ENCODE results near the gene CLCN2.
"Not testable (repeated sequence)": the region's sequence is repeated elsewhere in the genome, so short reads cannot be mapped to it uniquely, and the experiment has no call there.

Gene CLCN2

DNA sequence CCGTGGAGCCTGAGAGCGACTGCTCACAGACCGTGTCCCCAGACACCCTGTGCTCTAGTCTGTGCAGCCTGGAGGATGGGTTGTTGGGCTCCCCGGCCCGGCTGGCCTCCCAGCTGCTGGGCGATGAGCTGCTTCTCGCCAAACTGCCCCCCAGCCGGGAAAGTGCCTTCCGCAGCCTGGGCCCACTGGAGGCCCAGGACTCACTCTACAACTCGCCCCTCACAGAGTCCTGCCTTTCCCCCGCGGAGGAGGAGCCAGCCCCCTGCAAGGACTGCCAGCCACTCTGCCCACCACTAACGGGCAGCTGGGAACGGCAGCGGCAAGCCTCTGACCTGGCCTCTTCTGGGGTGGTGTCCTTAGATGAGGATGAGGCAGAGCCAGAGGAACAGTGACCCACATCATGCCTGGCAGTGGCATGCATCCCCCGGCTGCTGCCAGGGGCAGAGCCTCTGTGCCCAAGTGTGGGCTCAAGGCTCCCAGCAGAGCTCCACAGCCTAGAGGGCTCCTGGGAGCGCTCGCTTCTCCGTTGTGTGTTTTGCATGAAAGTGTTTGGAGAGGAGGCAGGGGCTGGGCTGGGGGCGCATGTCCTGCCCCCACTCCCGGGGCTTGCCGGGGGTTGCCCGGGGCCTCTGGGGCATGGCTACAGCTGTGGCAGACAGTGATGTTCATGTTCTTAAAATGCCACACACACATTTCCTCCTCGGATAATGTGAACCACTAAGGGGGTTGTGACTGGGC lies 16.7 kb downstream of the CLCN2 start:
- no peak for DNase-seq

DNA sequence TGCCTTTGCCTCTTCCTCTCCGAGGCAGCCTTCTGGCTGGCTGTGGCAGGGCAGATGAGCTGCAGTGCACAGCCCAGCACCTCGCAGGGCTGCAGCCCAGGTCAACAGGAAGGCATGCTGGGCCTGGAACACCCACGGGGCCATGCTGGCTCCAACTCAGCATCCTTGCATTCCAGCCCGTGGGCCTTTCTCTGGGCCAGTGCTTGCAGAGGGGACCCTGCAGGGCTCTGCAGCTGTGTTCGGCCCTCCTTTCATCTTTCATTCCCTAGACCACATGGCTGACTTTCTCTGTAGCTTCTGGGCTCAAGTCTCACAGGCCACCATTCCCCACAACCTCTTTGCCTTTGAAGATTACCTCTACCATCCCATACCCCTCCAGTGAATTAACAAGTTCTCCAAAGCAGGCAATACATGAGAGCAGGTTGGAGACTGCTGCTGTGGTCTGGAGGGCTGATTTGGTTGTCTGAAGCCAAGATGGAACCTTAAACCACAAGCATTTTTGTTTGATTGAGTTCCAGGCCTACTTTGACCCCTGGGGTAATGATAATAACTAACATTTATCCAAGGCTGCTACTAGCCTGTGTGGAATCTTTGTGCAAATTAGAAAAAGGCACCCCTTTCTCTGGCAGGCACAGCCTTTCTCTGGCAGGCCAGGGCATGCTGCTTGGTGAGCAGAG lies 18.1 kb downstream of the CLCN2 start:
- no peak for DNase-seq

DNA sequence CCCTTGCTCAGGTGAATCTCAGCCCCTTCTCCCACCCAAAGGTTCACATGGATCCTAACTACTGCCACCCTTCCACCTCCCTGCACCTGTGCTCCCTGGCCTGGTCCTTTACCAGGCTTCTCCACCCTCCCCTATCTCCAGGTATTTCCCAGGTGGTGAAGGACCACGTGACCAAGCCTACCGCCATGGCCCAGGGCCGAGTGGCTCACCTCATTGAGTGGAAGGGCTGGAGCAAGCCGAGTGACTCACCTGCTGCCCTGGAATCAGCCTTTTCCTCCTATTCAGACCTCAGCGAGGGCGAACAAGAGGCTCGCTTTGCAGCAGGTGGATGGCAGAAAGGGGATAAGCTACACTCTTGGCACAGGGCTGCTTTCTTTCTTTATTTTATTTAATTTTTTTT lies 19.5 kb downstream of the CLCN2 start:
- no peak for DNase-seq

DNA sequence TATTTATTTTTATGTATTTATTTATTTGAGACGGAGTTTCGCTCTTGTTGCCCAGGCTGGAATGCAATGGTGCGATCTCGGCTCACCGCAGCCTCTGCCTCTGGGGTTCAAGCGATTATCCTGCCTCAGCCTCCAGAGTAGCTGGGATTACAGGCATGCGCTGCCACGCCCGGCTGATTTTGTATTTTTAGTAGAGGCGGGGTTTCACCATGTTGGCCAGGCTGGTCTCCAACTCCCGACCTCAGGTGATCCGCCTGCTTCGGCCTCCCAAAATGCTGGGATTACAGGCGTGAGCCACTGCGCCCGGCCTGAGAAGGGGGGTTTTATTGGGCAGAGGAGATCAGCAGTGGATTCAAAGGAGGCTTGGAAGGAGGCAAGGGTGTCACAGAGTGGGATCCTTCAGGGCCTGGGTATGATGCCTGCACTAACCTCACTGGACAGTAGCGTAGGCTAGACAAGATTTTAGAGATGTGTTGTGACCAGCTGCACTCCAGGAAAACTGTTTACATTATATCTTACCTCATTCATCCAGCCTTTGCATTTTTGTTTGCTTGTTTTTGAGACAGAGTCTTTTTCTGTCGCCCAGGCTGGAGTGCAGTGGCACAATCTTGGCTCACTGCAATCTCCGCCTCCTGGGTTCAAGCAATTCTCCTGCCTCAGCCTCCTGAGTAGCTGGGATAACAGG lies 21.8 kb downstream of the CLCN2 start:
- DNase-seq = not testable (repeated sequence)

DNA sequence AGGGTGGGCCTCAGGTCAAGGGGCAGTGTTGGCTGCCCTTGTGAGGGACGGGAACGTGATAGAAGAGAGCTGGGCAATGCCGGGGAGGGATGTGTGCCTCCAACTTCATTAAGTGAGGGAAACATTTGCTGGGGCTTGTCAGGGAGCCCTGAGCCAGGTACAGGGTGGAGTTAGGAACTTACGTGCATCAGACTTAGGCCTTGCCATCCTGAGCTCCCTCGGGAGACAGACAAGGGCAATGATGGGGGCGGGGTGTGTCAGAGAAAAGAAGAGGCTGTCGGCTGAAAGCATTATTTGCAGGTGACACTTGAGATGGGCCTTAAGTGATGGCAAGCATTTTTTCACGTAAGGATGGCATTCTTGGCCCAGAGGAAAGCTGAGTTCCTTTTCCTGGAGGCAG lies 22.4 kb downstream of the CLCN2 start:
- peak in 1 of 2 experiments; percentile 23 for DNase-seq

DNA sequence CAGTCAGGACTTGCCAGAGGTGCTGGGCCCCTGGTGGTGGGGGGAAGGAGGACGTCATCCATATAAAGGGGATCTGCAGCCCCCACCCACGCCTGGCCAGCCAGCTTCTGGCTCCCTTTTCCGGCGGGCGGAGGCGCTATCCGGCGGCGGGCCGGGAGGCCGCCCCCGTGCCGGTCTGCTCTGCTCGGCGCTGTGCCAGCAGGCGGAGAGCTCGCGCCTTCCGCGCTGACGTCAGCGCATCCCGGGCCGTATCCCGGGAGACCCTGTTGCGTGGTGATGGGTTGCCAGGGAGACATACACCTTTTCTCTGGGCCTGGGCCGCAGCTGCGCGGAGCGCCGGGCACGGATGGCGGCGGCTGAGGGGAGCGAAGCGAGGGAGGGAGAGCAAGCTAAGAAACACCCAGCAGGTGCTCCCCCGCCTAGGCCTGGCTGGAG lies 22.9 kb downstream of the CLCN2 start:
- DNase-seq = peak; percentile 89 to 94

DNA sequence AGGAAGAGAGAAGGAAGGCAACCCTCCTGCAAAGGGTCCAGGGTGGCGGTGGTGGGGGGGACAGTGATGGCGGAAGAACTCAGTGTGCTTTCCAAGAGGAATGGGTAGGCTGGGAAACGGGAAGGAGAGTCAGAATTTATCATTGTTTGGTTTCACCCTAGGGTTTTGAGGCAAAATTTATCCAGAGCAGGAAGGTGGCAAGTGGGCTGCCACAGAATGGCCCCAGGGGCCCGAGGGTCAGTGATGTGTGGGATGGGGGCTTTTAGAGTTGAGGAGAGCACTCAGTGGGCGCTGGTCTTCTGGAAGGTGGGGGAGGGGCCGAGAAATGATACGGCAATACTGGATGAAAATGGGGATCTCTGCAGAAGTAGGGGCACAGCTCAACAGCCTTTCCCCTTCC lies 23.4 kb downstream of the CLCN2 start:
- DNase-seq = no peak

DNA sequence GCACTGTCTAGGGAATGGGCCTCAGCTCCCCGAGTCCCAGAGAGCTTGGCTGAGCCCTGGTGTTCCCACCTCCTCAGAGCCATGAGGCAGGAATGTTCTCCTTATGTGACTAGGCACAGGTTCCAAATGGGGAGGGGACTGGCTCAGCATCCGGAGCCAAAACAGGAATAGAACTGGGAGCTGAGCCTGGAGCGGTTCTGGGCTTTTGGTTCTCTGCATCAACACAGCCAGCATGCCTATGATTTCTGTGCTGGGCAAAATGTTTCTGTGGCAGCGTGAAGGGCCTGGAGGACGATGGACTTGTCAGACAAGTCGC lies 24.0 kb downstream of the CLCN2 start, which contains the start of gene FAM131A:
FAM131A (plus strand) TSS at position 202 of the 316 bp plus-strand sequence; CDS start at position 233, 31 bp downstream.
- DNase-seq = no peak

DNA sequence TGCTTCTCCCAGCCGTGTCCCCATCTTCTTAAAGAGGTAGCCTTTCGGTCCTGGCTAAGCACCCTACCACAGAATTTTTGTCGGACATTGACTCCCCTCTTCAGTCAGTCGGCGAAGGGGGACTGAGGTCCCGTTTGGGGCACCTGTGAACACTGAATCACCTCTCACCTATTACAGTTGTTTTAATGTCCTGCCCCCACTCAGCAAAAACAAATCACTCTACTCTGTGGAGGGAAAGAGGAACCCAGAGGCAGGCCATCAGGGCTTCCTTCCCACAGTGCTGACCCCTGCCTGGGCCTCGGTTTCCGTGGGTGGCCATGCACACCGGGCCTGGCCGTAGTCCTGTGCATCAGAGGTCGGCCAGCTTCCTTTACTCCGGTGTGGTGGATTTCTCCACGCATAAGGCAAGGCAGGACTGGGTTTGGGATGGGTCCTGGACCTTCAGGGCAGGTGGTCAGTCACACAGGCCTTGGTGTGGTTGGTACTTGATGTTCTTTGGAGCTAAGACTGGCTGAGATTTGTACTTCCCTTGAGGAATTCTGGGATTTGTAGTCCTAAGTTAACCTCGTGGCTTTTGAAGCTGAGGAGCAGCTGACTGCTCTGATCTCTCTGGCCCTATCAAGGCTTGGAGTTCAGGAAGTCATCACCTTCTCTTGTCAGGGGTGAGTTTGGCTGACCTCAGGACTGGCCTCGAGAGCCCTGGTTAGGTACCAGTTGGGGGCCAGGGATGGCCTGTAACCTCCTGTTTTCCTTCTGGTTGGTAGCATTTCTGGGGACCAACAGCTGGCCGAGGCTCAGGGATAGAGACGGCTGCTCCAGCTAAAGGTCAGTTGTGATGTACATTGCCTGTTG lies 24.6 kb downstream of the CLCN2 start:
- peak; percentile 22 to 36 for DNase-seq

DNA sequence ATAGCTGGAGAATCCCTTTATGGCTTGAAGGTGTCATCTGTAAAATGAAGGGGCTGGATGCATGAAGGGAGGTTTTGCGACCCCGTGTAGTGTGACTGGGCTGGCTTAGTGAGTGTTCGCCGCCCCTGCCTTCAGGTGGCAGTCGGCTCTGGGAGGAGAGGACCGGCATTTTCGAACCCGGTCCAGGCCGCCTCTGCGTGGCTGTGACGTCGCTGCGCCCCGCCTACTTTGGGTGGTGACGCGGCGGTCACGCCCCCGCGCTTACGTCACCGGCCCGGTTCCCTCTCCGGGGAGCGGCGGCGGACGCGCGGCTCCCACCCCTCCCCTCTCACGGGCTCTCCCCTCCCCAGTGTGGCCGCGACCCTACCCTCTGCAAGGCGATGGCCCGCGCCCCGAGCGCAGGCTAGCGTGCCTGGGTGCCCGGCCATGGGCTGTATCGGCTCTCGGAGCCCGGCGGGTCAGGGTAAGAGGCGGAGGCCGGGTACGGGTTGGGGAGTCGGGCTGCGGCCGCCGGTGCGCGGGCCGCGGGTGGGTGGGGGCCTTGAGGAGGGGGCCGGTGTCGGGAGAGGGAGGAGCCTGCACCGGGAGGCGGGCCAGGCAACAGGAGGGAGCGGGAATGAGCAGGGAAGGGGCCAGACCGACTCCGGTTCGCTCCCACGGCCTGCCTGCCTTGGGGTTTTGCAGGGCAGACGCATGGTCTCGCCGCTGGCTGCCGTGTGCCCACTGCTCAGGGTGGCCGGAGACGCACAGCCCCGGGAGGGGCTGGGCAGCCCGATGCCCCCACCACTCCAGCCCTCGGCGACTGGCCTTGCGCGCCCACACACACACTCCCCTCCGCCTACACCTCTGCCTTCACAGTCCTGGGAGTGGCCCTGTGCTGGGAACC lies 25.5 kb downstream of the CLCN2 start:
- peak; percentile 61 to 79 for DNase-seq

DNA sequence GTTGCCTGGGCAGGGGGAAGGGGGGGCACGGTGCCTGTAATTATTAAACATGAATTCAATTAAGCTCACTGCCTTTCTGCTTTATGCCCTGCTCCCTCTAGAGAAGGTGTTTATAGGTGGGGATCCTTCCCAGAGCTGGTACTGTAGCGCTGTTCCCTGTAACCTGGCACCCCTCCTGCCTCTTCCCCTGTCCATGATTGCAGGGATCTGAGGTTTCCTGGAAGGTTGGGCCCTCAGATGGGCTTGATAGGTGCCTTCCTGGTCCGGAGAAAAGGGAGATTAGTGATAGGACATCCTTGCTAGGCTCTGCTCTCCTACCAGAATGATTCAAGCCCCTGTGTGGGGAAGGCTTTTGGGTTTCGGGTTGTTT lies 26.1 kb downstream of the CLCN2 start:
- peak in 1 of 2 experiments; percentile 13 for DNase-seq

DNA sequence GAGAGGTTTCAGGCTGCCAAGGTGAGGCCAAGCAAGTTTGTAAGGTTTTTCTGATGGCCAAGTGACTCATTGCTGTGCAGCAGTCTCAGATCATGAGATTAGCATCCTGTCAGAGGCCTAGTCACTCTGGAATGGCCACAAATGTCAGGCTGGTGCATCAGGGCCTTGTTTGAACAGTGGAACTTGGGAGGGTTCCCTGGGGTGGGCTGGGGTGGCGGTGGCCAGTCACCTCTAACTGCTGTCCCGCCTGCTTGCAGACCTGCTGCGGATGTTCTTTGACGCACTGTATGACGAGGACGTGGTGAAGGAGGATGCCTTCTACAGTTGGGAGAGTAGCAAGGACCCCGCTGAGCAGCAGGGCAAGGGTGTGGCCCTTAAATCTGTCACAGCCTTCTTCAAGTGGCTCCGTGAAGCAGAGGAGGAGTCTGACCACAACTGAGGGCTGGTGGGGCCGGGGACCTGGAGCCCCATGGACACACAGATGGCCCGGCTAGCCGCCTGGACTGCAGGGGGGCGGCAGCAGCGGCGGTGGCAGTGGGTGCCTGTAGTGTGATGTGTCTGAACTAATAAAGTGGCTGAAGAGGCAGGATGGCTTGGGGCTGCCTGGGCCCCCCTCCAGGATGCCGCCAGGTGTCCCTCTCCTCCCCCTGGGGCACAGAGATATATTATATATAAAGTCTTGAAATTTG lies 26.8 kb downstream of the CLCN2 start:
- no peak for DNase-seq

DNA sequence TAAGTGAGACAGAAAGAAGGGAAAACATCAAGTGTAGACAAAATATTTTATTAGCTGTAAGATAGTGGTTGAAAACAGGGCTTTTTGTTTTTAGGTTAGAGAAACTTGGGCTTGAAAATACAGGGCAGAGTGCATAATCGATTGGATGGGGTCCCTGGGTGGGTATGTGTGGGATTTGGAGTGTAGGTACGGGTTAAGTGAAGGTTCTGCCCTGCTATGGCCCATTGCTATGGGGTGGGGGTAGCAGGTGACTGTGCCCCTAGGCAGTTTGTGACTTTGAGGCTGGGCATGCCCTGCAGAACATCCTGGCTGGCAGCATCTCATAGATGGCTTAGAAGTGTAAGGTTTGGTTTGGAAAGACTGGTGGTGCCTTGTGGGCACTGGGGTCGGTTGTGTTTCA lies 27.7 kb downstream of the CLCN2 start:
- no peak for DNase-seq

DNA sequence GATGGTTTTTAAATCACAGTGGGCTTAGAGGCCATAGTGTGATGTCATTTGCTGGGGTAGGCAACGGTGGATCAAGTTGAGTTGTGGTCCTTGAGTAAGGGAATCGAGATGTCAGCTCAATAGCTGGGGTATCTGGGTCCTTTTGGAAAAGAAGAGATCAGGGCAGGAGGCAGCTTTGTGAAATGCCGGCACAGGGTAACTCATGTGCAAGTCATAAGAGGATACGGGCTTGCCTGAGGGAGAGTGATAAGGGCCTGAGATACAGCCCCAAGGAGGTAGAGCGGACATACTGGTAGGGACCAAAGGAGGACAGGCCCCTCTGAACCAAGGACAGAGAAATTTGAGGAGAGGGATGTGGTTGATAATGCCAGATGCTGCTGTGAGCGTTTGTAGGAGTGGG lies 28.2 kb downstream of the CLCN2 start:
- DNase-seq = no peak

DNA sequence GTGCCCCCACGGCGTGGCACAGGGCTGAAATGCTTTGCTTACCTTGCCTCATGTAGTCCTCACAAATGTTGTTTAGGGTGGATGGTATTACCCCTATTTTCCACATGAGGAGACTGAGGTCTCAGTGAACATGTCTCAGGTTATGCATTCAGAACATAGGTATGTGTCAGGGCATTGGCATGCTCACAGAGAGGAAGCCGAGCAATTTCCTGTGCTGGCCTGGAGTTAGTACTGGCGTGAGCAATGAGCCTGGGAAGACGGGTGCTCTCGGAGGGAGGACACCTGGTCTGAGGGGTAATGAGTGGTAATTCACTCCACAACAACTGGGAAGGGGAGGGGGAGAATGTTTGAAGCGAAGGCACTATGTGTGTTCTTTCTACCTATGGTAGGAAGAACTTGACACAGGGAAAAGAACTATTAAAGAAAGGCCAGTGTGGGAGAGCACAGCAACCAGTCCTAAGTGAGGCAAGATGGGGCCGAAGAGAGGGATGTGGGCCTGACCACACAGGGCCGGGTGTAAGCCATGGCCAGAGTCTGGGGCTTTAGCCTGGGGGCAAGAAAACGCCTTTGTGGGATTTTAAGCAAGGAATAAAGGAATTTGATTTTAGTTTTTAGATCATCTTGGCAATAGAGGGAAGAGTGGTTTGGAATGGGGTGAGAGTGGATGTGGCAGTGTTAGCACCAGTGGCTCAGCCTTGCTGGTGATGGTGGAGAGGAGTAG lies 28.9 kb downstream of the CLCN2 start:
- no peak for DNase-seq

DNA sequence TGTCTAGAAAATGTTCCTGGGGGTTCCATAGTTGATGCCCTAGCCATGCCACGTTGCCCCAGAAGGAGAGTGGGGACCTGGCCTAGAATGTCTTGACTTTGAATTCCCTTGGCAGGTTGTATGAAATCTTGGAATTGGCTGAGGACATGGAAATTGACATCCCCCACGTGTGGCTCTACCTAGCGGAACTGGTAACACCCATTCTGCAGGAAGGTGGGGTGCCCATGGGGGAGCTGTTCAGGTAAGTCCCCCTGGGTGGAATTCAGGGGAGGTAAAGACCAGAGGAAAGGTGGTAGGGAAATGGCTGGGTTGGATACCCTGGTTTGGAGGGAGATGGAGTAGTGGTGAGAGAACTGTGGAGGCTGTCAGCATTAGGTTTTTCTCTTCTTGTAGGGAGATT lies 32.9 kb downstream of the CLCN2 start:
- no peak for DNase-seq

DNA sequence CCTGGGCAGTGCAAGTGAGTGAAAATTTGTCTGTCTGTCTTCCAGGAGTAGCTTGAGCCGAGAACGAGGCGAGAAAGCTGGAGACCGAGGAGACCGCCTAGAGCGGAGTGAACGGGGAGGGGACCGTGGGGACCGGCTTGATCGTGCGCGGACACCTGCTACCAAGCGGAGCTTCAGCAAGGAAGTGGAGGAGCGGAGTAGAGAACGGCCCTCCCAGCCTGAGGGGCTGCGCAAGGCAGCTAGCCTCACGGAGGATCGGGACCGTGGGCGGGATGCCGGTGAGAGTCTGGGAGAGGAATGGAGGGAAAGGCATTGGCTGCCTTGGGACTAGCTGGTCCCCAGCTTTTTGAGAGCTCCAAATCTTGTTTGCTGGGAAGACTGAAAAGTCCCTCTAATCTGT lies 34.2 kb downstream of the CLCN2 start:
- no peak for DNase-seq

DNA sequence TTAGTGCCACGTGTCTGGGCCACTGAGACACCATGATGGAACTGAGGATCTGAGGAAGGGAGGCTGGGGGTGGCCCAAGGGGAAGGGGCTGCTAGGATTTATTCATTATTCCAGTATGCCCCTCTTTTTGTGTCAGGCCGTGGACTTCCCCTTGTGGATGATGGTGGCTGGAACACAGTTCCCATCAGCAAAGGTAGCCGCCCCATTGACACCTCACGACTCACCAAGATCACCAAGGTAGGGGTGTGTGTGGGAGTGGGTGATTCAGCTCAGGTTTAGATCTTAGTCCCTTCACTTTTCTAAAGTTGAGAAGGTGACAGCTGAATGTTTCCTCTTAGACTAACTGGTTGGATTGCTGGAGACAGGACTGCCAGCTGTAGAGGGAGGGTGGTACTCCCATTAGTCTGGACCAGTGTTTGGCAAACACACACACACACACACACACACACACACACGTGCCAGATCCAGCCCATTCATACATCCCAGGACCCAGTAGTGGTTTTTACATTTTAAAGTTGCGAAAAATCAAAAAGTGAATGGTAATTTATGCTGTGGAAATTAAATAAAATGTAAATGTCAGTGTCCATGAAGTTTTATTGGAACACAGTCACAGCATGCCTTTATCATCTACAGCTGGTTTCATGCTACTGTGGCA lies 35.6 kb downstream of the CLCN2 start:
- no peak for DNase-seq

DNA sequence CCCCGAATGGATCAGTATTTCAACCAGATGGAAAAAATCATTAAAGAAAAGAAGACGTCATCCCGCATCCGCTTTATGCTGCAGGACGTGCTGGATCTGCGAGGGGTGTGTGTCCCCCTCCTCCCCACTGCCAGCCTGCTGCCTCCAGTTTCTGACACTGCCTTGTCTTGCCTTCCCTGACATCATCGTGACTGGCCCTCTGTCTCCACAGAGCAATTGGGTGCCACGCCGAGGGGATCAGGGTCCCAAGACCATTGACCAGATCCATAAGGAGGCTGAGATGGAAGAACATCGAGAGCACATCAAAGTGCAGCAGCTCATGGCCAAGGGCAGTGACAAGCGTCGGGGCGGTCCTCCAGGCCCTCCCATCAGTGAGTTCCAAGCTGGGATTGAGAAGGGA lies 36.1 kb downstream of the CLCN2 start:
- no peak for DNase-seq

DNA sequence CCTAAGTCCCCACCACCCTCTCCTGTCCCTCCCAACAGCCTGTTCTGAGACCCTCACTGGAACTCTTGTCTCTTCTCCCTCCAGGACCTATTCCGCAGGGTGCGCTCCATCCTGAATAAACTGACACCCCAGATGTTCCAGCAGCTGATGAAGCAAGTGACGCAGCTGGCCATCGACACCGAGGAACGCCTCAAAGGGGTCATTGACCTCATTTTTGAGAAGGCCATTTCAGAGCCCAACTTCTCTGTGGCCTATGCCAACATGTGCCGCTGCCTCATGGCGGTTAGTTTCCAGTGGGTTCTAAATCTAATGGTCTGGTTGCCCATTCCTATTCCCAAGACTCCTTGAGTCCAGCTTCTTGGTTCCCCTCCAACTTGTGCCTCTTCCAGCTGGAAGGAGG lies 37.7 kb downstream of the CLCN2 start:
- no peak for DNase-seq

Data from NCI-H1930 (cell line).